Naive thymus-derived CD4-positive, alpha-beta T cell (primary cell): ENCODE data around the gene PTK6. TPM values are rescaled to one million over a fixed set of nuclear protein-coding genes. Genes with fewer than 3 reads are reported as not detected.

Experiments used
- ATAC-seq: fragments of 150-1000 bp; cut with Tn5 transposase; 2 replicates; pipeline ENCODE4 v1.10.0; 2021; ENCODE audit warnings: mild to moderate bottlenecking, moderate library complexity
- CTCF ChIA-PET: fragments of 350-600 bp; sonication (Branson Sonifier 250); formaldehyde crosslinking; loops from one replicate; lab custom pipeline; 2021; ENCODE audit warnings: antibody characterized with exemption; lab: Charles Lee
- POLR2A ChIA-PET: fragments of 350-600 bp; sonication (Branson Sonifier 250); formaldehyde crosslinking; loops from one replicate; lab custom pipeline; 2021; ENCODE audit warnings: antibody characterized with exemption, inconsistent platforms; lab: Charles Lee
- DNase-seq, 9 donors: peaks; one replicate each; pipeline versions ENCODE4 v3.0.0 to v3.0.0-alpha.2; 2020 to 2022; ENCODE audit warnings: mixed read lengths in 1 of 9
- H3K27ac ChIP-seq: one replicate; pipeline ENCODE4 v1.7.0; 2013; ENCODE audit warnings: mild to moderate bottlenecking, low read depth, low read length, moderate library complexity
- H3K27me3 ChIP-seq, 2 donors: one replicate each; pipeline ENCODE4 v1.7.0; 2013; ENCODE audit warnings: low read length in 2 of 2, mild to moderate bottlenecking in 2 of 2, moderate library complexity in 2 of 2; ENCODE audit not compliant: control insufficient read depth in 2 of 2, insufficient read depth in 2 of 2
- H3K36me3 ChIP-seq, 3 experiments: 1 replicate in 2 of 3; 2 replicates in 1 of 3; pipeline ENCODE4 v1.7.0; 2013; ENCODE audit warnings: low read length in 3 of 3, mild to moderate bottlenecking in 3 of 3, moderate library complexity in 1 of 3; ENCODE audit not compliant: insufficient read depth in 3 of 3, control insufficient read depth in 2 of 3
- H3K4me1 ChIP-seq, 2 donors: one replicate each; pipeline ENCODE4 v1.7.0; 2013; ENCODE audit warnings: low read length in 2 of 2, mild to moderate bottlenecking in 2 of 2, moderate library complexity in 1 of 2; ENCODE audit not compliant: control insufficient read depth in 2 of 2, insufficient read depth in 2 of 2
- H3K4me3 ChIP-seq: 2 replicates; pipeline ENCODE4 v1.7.0; 2013; ENCODE audit warnings: mild to moderate bottlenecking, low read length
- H3K9me3 ChIP-seq, 3 experiments: 1 replicate in 2 of 3; 2 replicates in 1 of 3; pipeline ENCODE4 v1.7.0; 2013; ENCODE audit warnings: low read length in 3 of 3; ENCODE audit not compliant: control insufficient read depth in 2 of 3
- H3K27ac Mint-ChIP-seq, 9 donors: one replicate each; pipeline ENCODE4 v1.8.0; 2020 to 2022; ENCODE audit warnings: mixed read lengths in 9 of 9, mild to moderate bottlenecking in 8 of 9, moderate library complexity in 5 of 9, inconsistent platforms in 2 of 9
- H3K27me3 Mint-ChIP-seq, 5 donors: one replicate each; pipeline ENCODE4 v1.8.0; 2021 to 2022; ENCODE audit warnings: mixed read lengths in 5 of 5, mild to moderate bottlenecking in 1 of 5
- H3K36me3 Mint-ChIP-seq, 5 donors: one replicate each; pipeline ENCODE4 v1.8.0; 2020 to 2022; ENCODE audit warnings: mixed read lengths in 5 of 5, mild to moderate bottlenecking in 3 of 5, inconsistent platforms in 1 of 5
- H3K4me1 Mint-ChIP-seq, 7 donors: one replicate each; pipeline ENCODE4 v1.8.0; 2020 to 2022; ENCODE audit warnings: mixed read lengths in 7 of 7, mild to moderate bottlenecking in 3 of 7, inconsistent platforms in 1 of 7
- H3K4me3 Mint-ChIP-seq, 10 donors: one replicate each; pipeline ENCODE4 v1.8.0; 2020 to 2022; ENCODE audit warnings: mild to moderate bottlenecking in 10 of 10, mixed read lengths in 10 of 10, moderate library complexity in 6 of 10, inconsistent platforms in 2 of 10
- H3K9me3 Mint-ChIP-seq, 11 donors: one replicate each; pipeline ENCODE4 v1.8.0; 2020 to 2022; ENCODE audit warnings: mixed read lengths in 11 of 11, mild to moderate bottlenecking in 4 of 11, inconsistent platforms in 1 of 11, moderate library complexity in 1 of 11
- intact Hi-C, 2 donors: fragments of 100-400 bp; cut with micrococcal nuclease; formaldehyde crosslinking; loops; one replicate each; pipeline ENCODE4 v1.15.1; 2023
- polyA plus RNA-seq, 2 donors: library from polyadenylated mRNA; unstranded; fragments of 300-500 nt; fragmentation: Illumina TruSeq; gene quantifications; one replicate each; pipeline ENCODE4 v1.2.3, GENCODE V29; 2021
- total RNA-seq, 6 experiments: library from RNA in 5 of 6; stranded (reverse) in 5 of 6; gene quantifications; 1 replicate in 5 of 6; 2 replicates in 1 of 6; pipeline ENCODE4 v1.2.3 and lab custom pipeline; 2021 to 2026

The PTK6 gene
- total and polyA plus RNA-seq, 7 experiments from 2014 or later, result 0.07 to 0.96 (median 0.40) TPM; not detected in 1

DNA sequence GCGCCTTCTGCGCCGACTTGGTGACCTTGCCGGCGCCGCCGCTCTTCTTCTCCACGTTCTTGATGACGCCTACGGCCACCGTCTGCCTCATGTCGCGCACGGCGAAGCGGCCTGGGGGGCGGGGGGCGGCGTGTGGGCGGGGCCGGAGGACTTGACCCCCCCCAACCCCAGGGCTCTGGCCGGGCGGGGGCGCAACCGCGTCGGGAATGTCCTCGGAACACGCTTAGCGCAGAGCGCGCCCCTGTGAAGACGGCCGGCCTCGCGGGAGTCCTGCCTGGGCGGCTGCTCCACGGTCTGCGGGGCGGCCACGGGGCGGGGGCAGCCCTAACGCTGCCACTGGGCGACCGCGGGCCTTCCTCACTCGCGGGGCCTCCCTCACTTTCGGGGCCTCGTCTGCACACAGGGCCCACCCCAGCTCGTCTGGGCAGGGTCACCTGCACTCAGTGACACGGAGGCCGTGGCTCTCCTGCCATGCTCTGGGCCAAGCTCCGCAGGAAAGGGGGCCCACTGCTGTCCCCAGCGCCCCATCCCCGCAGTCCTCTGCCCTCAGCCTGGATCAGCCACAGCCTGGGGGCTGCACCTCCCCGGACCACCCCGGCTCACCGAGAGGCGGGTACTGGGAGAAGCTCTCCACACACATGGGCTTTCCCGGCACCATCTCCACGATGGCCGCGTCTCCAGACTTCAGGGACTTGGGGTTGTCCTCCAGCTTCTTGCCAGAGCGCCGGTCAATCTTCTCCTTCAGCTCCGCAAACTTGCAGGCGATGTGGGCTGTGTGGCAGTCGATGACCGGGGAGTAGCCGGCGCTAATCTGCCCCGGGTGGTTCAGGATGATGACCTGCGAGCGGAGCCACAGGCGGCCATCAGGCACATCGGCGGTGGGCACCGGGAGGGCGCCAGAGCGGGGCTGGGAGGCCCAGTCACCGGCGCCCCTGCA is 48.6 kb downstream of the PTK6 start:
- POLR2A ChIA-PET, result no interaction called here
- H3K27me3 Mint-ChIP-seq, result peaks cover 0 to 34% (median 11%) of the 10 kb centered on the region in 5 donors

DNA sequence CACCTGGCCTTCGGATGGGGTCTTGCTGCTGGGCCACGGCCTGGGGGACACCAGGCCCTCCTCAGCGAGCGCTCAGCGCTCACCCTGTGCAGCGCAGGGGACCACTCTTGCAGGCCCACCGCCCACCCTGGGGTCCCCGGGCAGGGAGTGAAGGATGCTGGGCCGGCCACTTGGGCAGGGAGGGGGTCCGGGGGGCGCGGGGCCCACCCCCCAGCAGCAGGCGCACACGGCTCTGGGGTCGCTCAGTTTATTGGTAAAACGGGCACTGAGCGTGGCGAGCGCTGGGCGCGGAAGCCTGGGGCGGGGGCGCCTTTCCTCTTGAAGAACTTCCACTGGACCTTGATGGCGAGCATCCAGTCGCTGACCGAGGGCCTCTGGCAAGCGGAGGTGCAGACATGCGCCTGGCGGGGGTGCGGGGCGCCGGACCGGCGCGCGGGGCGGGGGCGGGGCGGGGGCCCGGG is 49.4 kb downstream of the PTK6 start:
- ChIA-PET POLR2A (no interaction called here), CTCF (no interaction called here)
- Mint-ChIP-seq H3K27me3 (peaks cover 2 to 37% (median 14%) of the 10 kb centered on the region in 5 donors), H3K27ac (no peak overlapping the region), H3K36me3 (no peaks in the 10 kb centered on the region), H3K9me3 (peaks cover 0 to 12% (median 0%) of the 10 kb centered on the region in 11 donors), H3K4me1 (peaks cover 0 to 2% (median 0%) of the 10 kb centered on the region in 7 donors), H3K4me3 (peak overlapping the region in 1 of 10 donors; percentile 7)
- Histone ChIP-seq H3K36me3 (no peaks in the 10 kb centered on the region), H3K9me3 (no peaks in the 10 kb centered on the region), H3K27me3 (no peaks in the 10 kb centered on the region), H3K4me1 (no peaks in the 10 kb centered on the region), H3K27ac (no peak overlapping the region), H3K4me3 (no peak overlapping the region)
- ATAC-seq (no peak), DNase-seq (no peak)
- intact Hi-C loops, result no loop called here

More for the DNA sequence above, 48.6 kb downstream of the PTK6 start:
- Histone ChIP-seq H3K36me3 (no peaks in the 10 kb centered on the region), H3K27me3 (no peaks in the 10 kb centered on the region), H3K4me1 (no peaks in the 10 kb centered on the region), H3K4me3 (no peak overlapping the region), H3K9me3 (no peaks in the 10 kb centered on the region), H3K27ac (no peak overlapping the region)
- intact Hi-C loops, result no loop called here
- ATAC-seq (no peak), DNase-seq (no peak)
- Mint-ChIP-seq H3K4me1 (no peaks in the 10 kb centered on the region), H3K36me3 (no peaks in the 10 kb centered on the region), H3K4me3 (no peak overlapping the region), H3K9me3 (peaks cover 0 to 12% (median 0%) of the 10 kb centered on the region in 11 donors), H3K27ac (no peak overlapping the region)
- CTCF ChIA-PET, result no interaction called here

DNA sequence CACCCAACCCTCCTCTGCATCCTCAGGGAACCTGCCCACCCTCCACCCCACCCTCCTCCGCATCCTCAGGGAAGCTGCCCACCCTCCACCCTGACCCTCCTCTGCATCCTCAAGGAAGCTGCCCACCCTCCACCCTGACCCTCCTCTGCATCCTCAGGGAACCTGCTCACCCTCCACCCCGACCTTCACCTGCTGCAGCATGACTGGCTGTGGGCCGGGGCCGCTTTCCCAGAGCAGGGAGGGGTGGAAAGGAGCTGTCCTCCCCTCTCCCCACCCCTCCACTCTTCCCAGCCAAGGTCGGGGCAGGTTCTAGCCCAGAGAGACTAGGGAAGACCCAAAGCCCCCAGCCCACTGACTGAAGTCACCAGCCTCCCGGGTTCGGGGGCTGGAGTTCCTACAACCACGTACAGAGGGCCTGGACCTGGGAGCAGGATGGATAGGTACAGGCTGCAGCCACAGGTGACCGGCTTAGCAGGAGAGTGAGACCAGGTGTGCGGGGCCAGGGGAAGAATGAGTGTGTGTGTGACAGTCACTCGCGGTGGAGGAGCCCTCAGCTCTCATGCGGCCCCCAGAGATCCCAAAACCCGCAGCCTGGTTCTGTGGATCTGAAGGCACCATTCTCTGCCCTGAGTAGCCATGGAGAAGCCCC is 49.9 kb downstream of the PTK6 start:
- ChIA-PET CTCF (no interaction called here), POLR2A (no interaction called here)
- DNase-seq, result no peak
- H3K4me3 ChIP-seq, result no peak overlapping the region
- H3K4me1 ChIP-seq, result no peaks in the 10 kb centered on the region
- no peaks in the 10 kb centered on the region for H3K27me3 ChIP-seq
- H3K4me1 Mint-ChIP-seq, result peaks cover 0 to 2% (median 0%) of the 10 kb centered on the region in 7 donors
- H3K4me3 Mint-ChIP-seq, result peak overlapping the region in 1 of 10 donors; percentile 7
- H3K36me3 Mint-ChIP-seq, result no peaks in the 10 kb centered on the region
- H3K9me3 Mint-ChIP-seq, result peaks cover 0 to 8% (median 0%) of the 10 kb centered on the region in 11 donors
- H3K36me3 ChIP-seq, result no peaks in the 10 kb centered on the region
- no peak for ATAC-seq
- H3K27me3 Mint-ChIP-seq, result peaks cover 5 to 37% (median 16%) of the 10 kb centered on the region in 5 donors
- intact Hi-C loops, result no loop called here
- no peak overlapping the region for H3K27ac ChIP-seq
- H3K9me3 ChIP-seq, result no peaks in the 10 kb centered on the region
- H3K27ac Mint-ChIP-seq, result no peak overlapping the region

DNA sequence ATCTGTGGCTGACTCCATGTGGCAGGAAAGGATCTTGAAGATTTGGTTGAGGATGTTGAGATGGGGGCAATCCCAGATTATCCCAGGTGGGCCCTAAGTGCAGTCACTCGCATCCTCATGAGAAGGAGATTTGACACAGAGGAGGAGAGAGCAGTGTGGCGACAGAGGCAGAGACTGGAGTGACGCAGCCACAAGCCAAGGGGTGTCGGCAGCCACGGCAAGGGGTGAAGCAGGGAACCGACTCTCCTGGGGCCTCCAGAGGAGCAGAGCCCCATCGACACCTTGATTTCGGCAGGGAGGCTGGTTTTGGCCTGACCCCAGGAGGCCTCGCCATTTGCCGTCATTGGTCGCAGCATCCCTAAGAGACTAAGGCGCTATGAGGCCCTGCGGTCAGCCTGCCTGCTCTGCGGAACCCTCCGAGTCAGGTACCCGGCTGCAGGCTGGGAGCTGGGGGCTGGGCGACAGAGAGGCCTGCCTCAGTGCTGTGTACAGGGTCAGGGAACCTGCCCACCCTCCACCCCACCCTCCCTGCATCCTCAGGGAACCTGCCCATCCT is 50.8 kb downstream of the PTK6 start:
- ChIA-PET CTCF (no interaction called here), POLR2A (interaction anchor here (0.7 kb wide), 1 partner anchor 11 kb away, joined by 3 read pairs; no protein-coding TSS in a partner anchor)
- Mint-ChIP-seq H3K4me3 (no peak overlapping the region), H3K4me1 (peaks cover 0 to 2% (median 0%) of the 10 kb centered on the region in 7 donors), H3K27ac (no peak overlapping the region), H3K27me3 (peaks cover 8 to 35% (median 17%) of the 10 kb centered on the region in 5 donors), H3K36me3 (no peaks in the 10 kb centered on the region), H3K9me3 (peaks cover 0 to 7% (median 0%) of the 10 kb centered on the region in 11 donors)
- intact Hi-C loops, result no loop called here
- Histone ChIP-seq H3K4me3 (no peak overlapping the region), H3K36me3 (no peaks in the 10 kb centered on the region), H3K27me3 (no peaks in the 10 kb centered on the region), H3K27ac (no peak overlapping the region), H3K9me3 (no peaks in the 10 kb centered on the region), H3K4me1 (no peaks in the 10 kb centered on the region)
- no peak for DNase-seq
- ATAC-seq, result no peak

DNA sequence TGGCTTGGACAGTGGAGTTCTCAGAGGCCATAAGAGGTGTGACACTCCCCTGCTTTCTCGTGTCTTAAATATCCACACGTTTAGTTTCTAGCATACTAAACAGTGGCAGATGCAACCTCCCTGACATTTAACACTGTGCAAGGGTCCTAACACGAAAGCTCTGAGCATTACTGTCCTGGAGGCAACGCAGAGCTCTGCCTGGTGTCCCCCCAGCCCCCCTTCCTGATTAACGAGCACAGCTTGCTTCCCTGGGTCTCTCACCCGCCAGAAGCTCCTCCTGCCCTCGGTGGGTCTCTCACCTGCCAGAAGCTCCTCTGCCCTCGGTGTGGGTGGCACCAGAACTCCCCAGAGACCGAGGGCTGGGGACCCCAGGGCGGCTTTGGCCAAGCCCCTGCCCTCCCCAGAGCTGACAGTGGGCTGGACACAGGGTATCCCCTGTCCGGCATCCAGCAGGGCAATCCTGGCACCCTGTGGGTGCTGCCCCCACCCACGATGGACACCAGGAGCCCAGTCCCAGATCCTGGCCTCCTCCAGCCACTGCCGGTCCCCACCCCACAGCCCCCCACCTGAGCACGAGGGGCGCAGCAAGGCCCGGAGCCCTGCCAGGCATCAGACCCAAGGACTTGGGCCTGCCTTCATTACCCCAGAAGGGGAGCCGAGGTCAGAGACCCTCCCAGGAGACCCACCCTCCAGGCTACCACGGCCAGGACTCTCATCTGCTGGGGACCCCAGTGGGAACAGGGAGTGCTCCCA is 52.3 kb downstream of the PTK6 start:
- ChIA-PET CTCF (interaction anchor here (0.8 kb wide), 1 partner anchor 9 kb away, joined by 3 read pairs; no protein-coding TSS in a partner anchor), POLR2A (no interaction called here)
- peak overlapping the region in 1 of 9 donors; percentile 30 for H3K27ac Mint-ChIP-seq
- H3K4me3 Mint-ChIP-seq, result no peak overlapping the region
- Histone ChIP-seq H3K4me3 (no peak overlapping the region), H3K36me3 (no peaks in the 10 kb centered on the region), H3K27me3 (no peaks in the 10 kb centered on the region), H3K27ac (no peak overlapping the region), H3K4me1 (no peaks in the 10 kb centered on the region), H3K9me3 (no peaks in the 10 kb centered on the region)
- H3K9me3 Mint-ChIP-seq, result peaks cover 0 to 8% (median 0%) of the 10 kb centered on the region in 11 donors
- H3K27me3 Mint-ChIP-seq, result peaks cover 14 to 38% (median 20%) of the 10 kb centered on the region in 5 donors
- no peak for ATAC-seq
- peaks cover 0 to 2% (median 0%) of the 10 kb centered on the region in 7 donors for H3K4me1 Mint-ChIP-seq
- DNase-seq, result no peak
- no peaks in the 10 kb centered on the region for H3K36me3 Mint-ChIP-seq
- intact Hi-C loops, result no loop called here

DNA sequence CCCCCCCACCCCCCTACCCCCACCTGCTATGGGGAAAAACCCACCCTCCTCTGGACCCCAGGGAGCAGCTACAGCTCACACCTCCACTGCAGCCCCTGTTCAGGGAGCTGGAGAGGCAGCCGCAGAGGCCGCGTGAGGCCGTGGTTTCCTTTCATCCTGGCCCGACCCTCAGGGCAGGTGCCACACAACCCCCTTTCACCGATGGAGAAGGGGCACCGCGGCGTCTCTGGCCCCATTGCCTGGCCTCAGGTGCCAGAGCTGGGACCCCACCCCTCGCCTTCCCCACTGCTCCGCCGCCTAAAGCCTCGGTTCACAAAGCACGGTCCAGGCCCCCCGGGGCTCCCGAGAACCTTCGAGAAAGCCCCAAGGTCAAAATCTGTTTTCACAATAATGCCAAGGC is 52.9 kb downstream of the PTK6 start:
- no peaks in the 10 kb centered on the region for H3K9me3 ChIP-seq
- DNase-seq (no peak), ATAC-seq (no peak)
- Mint-ChIP-seq H3K4me1 (peaks cover 0 to 2% (median 0%) of the 10 kb centered on the region in 7 donors), H3K4me3 (no peak overlapping the region), H3K27me3 (peaks cover 17 to 35% (median 20%) of the 10 kb centered on the region in 5 donors), H3K36me3 (no peaks in the 10 kb centered on the region), H3K9me3 (peaks cover 0 to 5% (median 0%) of the 10 kb centered on the region in 11 donors), H3K27ac (peak overlapping the region in 1 of 9 donors; percentile 30)
- no peaks in the 10 kb centered on the region for H3K4me1 ChIP-seq
- no peak overlapping the region for H3K4me3 ChIP-seq
- no peaks in the 10 kb centered on the region for H3K27me3 ChIP-seq
- no peak overlapping the region for H3K27ac ChIP-seq
- CTCF ChIA-PET, result interaction anchor here (0.8 kb wide), 1 partner anchor 8 kb away, joined by 3 read pairs; no protein-coding TSS in a partner anchor
- H3K36me3 ChIP-seq, result no peaks in the 10 kb centered on the region
- POLR2A ChIA-PET, result no interaction called here
- intact Hi-C loops, result no loop called here
